Neural cell (in vitro differentiated cells): ENCODE measurements around the gene ATOX1.

Experiments
- EP300 ChIP-seq: fragments of 450-650 bp; conservative IDR thresholded peaks from 2 replicates; pipeline ENCODE4 v1.6.1; 2014; ENCODE audit warnings: antibody characterized with exemption, mild to moderate bottlenecking, moderate library complexity; ENCODE audit not compliant: poor library complexity, severe bottlenecking
- EZH2 ChIP-seq: fragments of 200-600, 300-800 bp; shearing (Covaris generic), sonication (generic); IDR thresholded peaks from 2 replicates; pipeline ENCODE4 v1.6.1; 2014; ENCODE audit warnings: antibody characterized with exemption, low read length, borderline replicate concordance, mild to moderate bottlenecking; ENCODE audit not compliant: insufficient read depth, poor library complexity, severe bottlenecking
- POLR2AphosphoS5 ChIP-seq: IDR thresholded peaks from 2 replicates; pipeline ENCODE4 v1.6.1; 2012
- RAD21 ChIP-seq: fragments of 450-650 bp; conservative IDR thresholded peaks from 2 replicates; pipeline ENCODE4 v1.6.1; 2014; ENCODE audit warnings: antibody characterized with exemption, mild to moderate bottlenecking, moderate library complexity
- SMC3 ChIP-seq: fragments of 450-650 bp; conservative IDR thresholded peaks from 2 replicates; pipeline ENCODE4 v1.6.1; 2014; ENCODE audit warnings: antibody characterized with exemption, mild to moderate bottlenecking, moderate library complexity; ENCODE audit not compliant: poor library complexity
- TAF1 ChIP-seq: IDR thresholded peaks from 2 replicates; pipeline ENCODE4 v1.6.1; 2012; ENCODE audit warnings: low read depth
- TF ChIP-seq, protein P1 (sequence below): fragments of 450-650 bp; IDR thresholded peaks from 2 replicates; pipeline ENCODE4 v1.5.1; 2014; ENCODE audit warnings: antibody characterized with exemption, mild to moderate bottlenecking, moderate library complexity; ENCODE audit not compliant: poor library complexity, severe bottlenecking
- TF ChIP-seq, protein P2 (sequence below): IDR thresholded peaks from 2 replicates; pipeline ENCODE4 v1.6.1; 2012; ENCODE audit warnings: borderline replicate concordance

DNA sequence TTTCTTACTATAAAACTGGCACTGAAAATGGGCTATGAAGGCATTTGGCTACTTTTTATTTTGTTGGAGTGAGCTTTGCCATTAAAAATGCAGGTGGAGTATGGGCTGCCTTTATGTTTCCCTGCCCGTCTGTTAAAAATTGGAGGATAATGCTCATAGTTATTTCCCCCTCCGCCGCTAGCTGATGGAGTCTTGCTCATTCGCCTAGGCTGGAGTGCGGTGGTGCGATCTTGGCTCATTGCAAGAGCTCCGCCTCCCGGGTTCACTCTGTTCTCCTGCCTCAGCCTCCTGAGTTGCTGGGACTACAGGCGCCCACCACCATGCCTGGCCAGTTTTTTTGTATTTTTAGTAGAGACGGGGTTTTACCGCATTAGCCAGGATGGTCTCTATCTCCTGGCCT lies 21.9 kb upstream of the ATOX1 start:
- TF ChIP-seq RAD21 (no peak), POLR2AphosphoS5 (no peak), EZH2 (no peak), SMC3 (no peak), TAF1 (no peak), EP300 (no peak)
- TF ChIP-seq, protein P1, sequence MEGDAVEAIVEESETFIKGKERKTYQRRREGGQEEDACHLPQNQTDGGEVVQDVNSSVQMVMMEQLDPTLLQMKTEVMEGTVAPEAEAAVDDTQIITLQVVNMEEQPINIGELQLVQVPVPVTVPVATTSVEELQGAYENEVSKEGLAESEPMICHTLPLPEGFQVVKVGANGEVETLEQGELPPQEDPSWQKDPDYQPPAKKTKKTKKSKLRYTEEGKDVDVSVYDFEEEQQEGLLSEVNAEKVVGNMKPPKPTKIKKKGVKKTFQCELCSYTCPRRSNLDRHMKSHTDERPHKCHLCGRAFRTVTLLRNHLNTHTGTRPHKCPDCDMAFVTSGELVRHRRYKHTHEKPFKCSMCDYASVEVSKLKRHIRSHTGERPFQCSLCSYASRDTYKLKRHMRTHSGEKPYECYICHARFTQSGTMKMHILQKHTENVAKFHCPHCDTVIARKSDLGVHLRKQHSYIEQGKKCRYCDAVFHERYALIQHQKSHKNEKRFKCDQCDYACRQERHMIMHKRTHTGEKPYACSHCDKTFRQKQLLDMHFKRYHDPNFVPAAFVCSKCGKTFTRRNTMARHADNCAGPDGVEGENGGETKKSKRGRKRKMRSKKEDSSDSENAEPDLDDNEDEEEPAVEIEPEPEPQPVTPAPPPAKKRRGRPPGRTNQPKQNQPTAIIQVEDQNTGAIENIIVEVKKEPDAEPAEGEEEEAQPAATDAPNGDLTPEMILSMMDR = no peak
- TF ChIP-seq, protein P2, sequence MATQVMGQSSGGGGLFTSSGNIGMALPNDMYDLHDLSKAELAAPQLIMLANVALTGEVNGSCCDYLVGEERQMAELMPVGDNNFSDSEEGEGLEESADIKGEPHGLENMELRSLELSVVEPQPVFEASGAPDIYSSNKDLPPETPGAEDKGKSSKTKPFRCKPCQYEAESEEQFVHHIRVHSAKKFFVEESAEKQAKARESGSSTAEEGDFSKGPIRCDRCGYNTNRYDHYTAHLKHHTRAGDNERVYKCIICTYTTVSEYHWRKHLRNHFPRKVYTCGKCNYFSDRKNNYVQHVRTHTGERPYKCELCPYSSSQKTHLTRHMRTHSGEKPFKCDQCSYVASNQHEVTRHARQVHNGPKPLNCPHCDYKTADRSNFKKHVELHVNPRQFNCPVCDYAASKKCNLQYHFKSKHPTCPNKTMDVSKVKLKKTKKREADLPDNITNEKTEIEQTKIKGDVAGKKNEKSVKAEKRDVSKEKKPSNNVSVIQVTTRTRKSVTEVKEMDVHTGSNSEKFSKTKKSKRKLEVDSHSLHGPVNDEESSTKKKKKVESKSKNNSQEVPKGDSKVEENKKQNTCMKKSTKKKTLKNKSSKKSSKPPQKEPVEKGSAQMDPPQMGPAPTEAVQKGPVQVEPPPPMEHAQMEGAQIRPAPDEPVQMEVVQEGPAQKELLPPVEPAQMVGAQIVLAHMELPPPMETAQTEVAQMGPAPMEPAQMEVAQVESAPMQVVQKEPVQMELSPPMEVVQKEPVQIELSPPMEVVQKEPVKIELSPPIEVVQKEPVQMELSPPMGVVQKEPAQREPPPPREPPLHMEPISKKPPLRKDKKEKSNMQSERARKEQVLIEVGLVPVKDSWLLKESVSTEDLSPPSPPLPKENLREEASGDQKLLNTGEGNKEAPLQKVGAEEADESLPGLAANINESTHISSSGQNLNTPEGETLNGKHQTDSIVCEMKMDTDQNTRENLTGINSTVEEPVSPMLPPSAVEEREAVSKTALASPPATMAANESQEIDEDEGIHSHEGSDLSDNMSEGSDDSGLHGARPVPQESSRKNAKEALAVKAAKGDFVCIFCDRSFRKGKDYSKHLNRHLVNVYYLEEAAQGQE = no peak
